ENCODE data around the gene MEIOB.
"Not testable (repeated sequence)": the region's sequence is repeated elsewhere in the genome, so short reads cannot be mapped to it uniquely, and the experiment has no call there.

MEIOB gene

GRCh38 chr16:1877089-1877488 lies 5.1 kb upstream of the MEIOB start:
- no peak for DNase-seq

DNA sequence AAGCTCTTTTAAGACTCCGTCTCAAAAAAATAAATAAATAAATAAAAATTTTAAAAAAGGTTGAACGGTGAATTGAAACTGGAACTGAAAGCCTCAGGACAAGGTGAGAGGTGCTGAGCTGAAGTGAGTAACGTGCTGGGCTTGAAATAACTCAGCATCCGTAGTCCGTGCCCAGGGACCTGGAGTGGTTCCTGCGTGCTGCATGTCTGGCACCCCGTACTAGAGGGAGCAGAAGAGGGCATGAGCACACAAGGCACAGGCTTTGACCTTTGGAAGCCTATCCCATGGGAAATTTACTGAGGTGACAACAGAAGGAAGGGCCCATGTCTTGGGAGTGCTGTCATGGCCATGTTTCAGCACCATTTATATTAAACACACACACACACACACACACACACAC lies 4.5 kb upstream of the MEIOB start:
- no peak for DNase-seq

GRCh38 chr16:1876066-1876465 lies 4.1 kb upstream of the MEIOB start:
- DNase-seq, result not testable (repeated sequence)

GRCh38 chr16:1874854-1875253 lies 2.9 kb upstream of the MEIOB start:
- no peak for DNase-seq

DNA sequence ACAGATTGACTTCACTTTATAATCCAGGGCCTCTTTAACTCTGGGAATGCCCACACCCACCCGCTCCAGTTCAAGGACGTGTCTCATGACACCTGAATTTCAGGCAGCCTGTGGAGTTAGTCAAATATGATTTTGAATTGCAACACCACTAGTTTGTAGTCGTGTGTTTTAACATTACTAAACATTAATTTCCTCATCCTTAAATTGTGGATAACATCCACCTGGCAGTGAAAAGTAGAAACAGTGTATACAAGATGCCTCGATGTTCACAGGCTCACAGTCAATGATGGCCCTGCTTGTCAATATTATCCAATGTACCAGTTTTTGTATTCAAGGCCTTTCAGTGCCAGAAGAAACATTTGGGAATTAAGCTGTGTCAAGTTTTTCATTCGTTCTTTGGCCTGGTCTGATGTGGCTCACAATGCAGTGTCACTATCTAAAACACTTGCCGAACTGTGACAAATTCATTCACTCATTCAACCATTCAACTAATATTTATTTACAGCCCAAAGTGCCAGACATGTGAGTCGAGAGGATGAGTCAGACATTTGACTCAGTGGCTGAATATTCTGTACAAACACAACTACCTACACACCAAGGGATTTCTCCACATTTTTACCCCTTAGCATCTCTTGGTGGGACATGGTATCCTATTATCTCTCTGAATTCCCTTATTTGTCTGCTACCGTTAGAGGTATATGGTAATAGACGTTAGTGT lies 1.4 kb downstream of the MEIOB start:
- DNase-seq, result no peak

GRCh38 chr16:1865902-1866690 lies 5.9 kb downstream of the MEIOB start:
- no peak for DNase-seq

GRCh38 chr16:1863681-1864460 lies 8.1 kb downstream of the MEIOB start:
- no peak for DNase-seq

- no peak for DNase-seq
Observed at GRCh38 chr16:1862394-1862793, 9.6 kb downstream of the MEIOB start.

- DNase-seq, result no peak
Observed at GRCh38 chr16:1861730-1862129, 10.2 kb downstream of the MEIOB start.

GRCh38 chr16:1859650-1860049 lies 12.3 kb downstream of the MEIOB start:
- DNase-seq, result no peak

DNA sequence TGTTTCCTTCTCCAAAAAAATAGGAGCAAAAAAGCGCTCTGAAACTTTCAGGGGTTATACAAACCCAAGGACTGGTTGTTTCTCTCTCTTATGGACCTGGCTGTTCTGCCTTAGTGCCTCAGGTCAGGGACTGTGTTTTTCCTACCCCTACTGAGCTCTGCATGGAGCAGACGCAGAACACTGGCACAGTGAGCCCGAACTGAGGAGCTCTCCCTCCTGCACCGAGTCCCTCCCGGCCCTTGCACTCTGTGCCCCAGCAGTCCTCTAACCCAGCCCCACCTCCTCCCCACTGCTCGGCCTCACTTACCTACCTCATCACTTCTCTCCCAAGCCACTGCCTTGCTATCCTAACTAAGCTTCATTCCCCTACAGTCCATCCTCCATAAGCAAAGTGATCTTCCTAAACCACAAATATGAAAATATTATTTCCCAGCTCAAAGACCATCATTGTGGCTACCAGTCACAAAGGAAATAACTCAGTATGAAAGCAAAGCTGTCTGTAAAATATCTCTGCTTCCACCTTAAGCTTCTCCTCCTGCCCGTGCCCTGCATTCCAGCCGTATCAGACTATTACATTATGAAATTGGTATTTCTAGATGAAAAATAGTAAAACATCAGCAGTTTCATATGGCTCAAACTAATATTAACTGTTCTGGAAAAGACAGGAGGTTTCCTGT lies 13.6 kb downstream of the MEIOB start:
- no peak for DNase-seq

GRCh38 chr16:1857433-1858097 lies 14.4 kb downstream of the MEIOB start:
- DNase-seq, result no peak

DNA sequence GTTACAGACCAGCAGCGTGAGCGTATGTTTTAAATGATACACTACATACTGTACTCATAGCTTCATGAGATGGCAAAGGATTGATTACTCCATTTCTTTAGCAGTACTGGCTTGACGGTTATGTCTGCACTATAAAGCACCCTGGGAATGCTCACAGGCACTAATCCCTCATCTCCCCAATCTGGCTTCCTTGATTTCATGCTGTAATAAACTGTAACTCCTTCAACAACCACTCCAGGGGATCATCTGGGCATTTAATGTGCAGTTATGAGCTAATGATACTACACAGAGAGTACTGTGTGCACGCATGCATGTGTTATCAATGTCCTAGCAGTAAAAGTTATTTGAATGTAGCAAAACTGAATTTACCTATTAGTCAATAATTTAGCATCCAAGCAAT lies 20.2 kb downstream of the MEIOB start:
- DNase-seq, result no peak

DNA sequence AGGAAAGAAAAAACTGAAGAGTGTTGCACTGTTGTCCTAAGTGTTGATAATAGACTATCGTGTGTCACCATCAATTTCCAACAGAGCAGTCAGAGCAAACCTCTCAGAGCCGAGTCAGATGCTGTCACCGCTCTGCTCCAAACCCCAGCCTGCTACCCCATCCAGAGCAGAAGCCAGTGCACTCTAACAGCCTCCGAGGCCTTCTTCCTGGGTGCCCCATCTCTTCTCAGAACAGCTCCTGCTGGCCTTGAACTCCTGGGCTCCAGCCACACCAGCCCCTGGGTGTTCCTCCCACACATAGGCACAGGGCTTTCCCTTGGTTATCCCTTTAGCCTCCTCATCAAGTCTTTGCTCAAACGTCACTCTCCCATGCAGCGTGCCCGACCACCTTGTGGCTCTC lies 21.0 kb downstream of the MEIOB start:
- DNase-seq, result no peak

DNA sequence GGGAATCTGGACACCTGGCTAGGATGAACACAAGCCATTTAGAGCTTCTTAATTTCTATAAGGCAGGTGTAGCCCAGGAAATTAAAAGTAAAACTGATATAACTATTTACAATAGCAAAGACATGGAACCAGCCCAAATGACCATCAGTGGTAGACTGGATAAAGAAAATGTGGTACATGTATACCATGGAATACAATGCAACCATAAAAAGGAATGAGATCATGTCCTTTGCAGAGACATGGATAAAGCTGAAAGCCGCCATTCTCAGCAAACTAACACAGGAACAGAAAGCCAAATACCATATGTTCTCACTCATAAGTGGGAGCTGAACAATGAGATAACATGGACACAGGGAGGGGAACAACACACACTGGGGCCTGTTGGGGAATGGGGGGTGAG lies 25.5 kb downstream of the MEIOB start:
- DNase-seq, result no peak

- no peak for DNase-seq
Observed at GRCh38 chr16:1845985-1846384, 26.0 kb downstream of the MEIOB start.

- no peak for DNase-seq
Observed at GRCh38 chr16:1839554-1839953, 32.4 kb downstream of the MEIOB start.

GRCh38 chr16:1834096-1834495 lies 37.9 kb downstream of the MEIOB start:
- no peak for DNase-seq

- DNase-seq, result no peak
Observed at GRCh38 chr16:1832838-1833454, 39.0 kb downstream of the MEIOB start.

DNA sequence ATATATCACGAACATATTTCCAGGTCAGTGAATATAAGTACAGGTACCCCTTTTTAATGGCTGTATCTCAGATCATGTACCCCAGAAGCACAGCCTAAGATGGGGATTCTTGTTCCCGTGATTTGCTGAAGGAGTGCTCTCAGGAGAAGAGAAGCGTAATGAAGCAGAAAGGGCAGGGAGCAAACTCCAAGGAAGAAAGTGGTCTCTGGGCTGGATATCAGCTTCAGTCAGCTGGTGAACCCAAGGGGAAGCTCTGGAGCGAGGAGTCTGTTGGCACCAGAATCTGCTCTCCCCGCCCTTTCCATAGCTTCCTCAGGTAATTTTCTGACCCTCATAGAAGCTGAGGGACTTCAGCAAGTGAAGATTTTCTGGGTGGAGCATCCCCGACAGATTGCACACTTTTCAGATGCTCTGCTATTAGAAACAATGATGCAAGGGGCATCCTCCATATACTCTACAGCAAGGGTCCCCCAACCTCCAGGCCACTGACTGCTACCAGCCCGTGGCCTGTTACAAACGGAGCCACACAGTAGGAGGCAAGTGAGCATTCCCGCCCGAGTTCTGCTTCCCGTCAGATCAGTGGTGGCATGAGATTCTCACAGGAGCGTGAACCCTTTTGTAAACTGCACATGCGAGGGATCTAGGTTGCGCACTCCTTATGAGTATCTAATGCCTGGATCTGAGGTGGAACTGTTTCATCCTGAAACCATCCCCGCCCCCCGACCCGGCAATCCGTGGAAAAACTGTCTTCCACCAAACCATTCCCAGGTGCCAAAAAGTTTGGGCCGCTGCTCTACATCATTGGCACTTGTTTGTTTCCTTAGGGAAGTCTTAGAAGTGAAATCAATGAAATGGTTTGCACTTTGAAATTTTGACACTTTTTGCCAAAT lies 40.5 kb downstream of the MEIOB start:
- no peak for DNase-seq

DNA sequence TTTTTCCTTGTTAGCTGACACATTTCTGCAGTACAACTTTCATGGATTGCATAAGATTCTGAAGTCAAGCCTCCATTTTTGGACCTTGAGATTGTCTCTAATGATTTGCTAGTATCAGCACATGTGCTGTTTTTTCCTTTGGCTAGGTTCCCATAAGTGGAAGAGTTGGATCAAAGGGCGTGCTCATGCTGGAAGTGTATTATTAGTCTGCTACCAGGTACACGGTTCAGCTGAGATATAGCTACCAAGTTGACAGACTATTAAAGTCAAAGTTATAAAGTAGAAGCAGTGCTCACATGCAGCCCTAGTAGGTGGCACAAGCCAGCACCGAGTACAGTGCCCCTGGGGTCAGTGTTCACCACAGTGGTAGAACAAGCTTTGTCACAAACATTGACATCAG lies 41.8 kb downstream of the MEIOB start:
- no peak for DNase-seq
